BE2C (cell line): ENCODE results near the gene PLXND1.

Experiments used
- DNase-seq: peaks from one replicate; pipeline ENCODE4 v3.0.0-alpha.2; 2020
- H3K27me3 ChIP-seq: fragments of 250-450 bp; sonication (Bioruptor Pico); 2 replicates; pipeline ENCODE4 v1.5.1; 2020; ENCODE audit warnings: mild to moderate bottlenecking
- H3K36me3 ChIP-seq: fragments of 250-450 bp; sonication (Bioruptor Pico); 2 replicates; pipeline ENCODE4 v1.5.1; 2020; ENCODE audit warnings: mild to moderate bottlenecking
- H3K4me1 ChIP-seq: fragments of 250-450 bp; sonication (Bioruptor Pico); 2 replicates; pipeline ENCODE4 v1.5.1; 2020
- H3K4me3 ChIP-seq: 2 replicates; pipeline ENCODE4 v1.5.1; 2011; ENCODE audit warnings: low read depth, low read length
- H3K9me3 ChIP-seq: fragments of 250-450 bp; sonication (Bioruptor Pico); 2 replicates; pipeline ENCODE4 v1.5.1; 2020
- TF ChIP-seq, protein P1 (sequence below): IDR thresholded peaks from 2 replicates; pipeline ENCODE4 v1.5.1; 2012; ENCODE audit warnings: mild to moderate bottlenecking, low read depth, low read length

PLXND1 gene

DNA sequence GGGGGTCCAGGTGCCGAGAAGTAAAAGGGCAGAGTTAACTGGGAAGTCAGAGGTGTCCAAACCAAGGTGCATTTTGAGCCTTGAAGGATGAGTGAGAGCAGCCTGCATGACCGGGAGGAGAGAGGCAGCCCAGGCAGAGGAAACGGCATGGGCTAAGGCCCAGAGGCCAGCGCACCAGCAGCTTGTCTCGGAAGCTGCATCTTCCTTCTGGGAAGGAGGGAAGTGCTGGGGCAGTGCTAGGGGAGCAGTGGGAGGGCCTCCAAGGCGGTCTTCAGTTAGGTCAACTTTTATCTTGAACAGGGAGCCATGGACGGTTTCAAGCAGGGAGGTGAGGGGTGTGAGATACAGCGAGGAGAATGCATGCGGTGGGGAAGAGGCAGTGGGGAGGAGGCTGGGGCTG lies 62.5 kb downstream of the PLXND1 start:
- H3K9me3 ChIP-seq: no peaks in the 10 kb centered on the region
- H3K27me3 ChIP-seq: no peaks in the 10 kb centered on the region
- no peak overlapping the region for H3K4me3 ChIP-seq
- TF ChIP-seq, protein P1, sequence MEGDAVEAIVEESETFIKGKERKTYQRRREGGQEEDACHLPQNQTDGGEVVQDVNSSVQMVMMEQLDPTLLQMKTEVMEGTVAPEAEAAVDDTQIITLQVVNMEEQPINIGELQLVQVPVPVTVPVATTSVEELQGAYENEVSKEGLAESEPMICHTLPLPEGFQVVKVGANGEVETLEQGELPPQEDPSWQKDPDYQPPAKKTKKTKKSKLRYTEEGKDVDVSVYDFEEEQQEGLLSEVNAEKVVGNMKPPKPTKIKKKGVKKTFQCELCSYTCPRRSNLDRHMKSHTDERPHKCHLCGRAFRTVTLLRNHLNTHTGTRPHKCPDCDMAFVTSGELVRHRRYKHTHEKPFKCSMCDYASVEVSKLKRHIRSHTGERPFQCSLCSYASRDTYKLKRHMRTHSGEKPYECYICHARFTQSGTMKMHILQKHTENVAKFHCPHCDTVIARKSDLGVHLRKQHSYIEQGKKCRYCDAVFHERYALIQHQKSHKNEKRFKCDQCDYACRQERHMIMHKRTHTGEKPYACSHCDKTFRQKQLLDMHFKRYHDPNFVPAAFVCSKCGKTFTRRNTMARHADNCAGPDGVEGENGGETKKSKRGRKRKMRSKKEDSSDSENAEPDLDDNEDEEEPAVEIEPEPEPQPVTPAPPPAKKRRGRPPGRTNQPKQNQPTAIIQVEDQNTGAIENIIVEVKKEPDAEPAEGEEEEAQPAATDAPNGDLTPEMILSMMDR: no peak
- DNase-seq: no peak
- H3K36me3 ChIP-seq: no peaks in the 10 kb centered on the region
- H3K4me1 ChIP-seq: no peaks in the 10 kb centered on the region

DNA sequence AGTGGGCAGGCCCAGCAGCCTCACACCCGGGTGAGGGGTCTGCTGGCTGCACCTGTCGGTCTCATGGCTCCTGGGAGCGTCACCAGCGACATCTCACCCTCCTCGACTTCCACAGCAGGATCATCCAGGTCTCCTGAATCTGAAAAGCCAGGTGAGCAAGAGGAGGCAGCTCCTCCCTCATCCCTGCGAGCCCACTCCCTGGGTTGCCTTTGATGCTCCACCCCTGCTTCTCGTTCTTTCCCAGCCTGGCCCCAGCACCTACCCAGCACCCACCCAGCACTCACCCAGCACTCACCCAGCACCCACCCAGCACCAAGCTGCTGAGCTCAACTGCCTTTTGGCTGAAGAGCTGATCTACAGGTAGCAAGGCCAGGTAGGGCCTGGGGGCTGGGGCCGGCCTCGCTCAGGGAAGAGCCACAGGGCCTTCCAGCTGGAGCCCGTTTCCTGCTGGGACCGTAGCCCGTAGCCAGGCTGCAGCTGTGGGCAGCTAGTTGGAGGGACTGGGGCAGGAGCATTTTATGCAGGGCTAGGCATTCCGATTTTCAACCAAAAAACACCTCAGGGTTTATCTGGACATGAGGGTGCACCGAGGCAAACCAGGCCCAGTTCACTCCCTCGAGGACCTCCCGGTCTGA lies 63.2 kb downstream of the PLXND1 start, which contains the start of gene H1-8:
H1-8 (plus strand) TSS at position 20 of the 635 bp plus-strand sequence; CDS start at position 64, 44 bp downstream.
- Histone ChIP-seq H3K4me3 (no peak within 1 kb of the TSS), H3K4me1 (no peaks in the 10 kb centered on the region), H3K9me3 (no peaks in the 10 kb centered on the region), H3K36me3 (no peaks in the 10 kb centered on the region), H3K27me3 (no peaks in the 10 kb centered on the region)
- TF ChIP-seq, protein P1: no peak
- peak; percentile 5 for DNase-seq

DNA sequence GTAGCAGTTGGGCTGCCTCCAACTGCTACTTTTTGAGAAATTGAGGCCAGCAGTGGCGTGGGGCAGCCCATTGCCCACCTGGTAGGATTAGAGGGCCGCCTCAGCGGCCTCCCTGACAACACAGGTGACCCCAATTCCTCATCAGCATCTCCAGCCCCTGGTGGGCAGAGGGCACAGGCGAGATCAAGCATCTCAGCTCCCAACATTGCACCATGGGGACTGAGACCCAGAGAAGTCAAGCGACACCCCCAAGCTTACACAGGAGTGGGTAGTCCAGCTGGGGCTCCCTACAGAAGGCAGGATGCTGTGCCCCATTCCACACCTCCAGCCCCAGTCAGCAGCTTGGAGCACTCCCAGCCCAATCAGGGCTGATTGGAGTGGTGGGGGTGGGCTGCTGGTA lies 63.7 kb downstream of the PLXND1 start:
- no peak overlapping the region for H3K4me3 ChIP-seq
- H3K27me3 ChIP-seq: no peaks in the 10 kb centered on the region
- no peaks in the 10 kb centered on the region for H3K4me1 ChIP-seq
- no peaks in the 10 kb centered on the region for H3K36me3 ChIP-seq
- H3K9me3 ChIP-seq: no peaks in the 10 kb centered on the region
- TF ChIP-seq, protein P1: no peak
- no peak for DNase-seq

DNA sequence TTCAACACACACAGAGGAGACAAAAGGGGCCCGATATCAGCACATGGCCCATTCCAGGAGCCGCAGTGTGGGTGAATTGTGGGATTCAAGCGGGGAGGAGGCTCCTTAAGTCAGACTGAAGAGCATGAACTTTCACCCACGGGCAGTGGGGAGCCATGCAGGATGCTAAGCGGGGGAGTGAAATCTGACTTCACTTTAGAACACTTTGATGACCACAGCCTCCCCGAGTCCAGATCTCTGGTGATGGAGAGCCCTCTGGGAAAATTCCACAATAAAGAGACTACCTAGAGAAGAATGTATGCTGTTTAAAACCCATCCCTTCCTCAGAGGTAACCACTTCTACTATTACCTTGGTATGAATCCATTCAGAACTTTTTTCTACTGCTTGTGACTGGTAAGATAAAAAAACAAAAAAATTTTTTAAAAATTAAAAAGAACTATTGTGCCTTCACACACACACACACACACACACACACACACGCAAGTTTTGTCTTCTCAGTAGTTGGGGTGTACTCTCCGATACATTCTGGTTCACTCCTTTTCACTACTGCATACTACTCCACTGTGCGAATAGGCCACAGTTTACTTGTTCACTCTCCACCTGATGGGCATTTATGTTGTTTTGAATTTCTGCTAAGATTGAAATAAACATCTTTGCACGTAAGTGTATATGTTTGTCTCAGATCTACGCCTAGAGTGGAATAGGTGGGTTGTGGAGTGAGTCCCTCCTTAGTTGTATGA lies 65.5 kb downstream of the PLXND1 start:
- no peaks in the 10 kb centered on the region for H3K27me3 ChIP-seq
- DNase-seq: no peak
- no peaks in the 10 kb centered on the region for H3K36me3 ChIP-seq
- H3K4me1 ChIP-seq: no peaks in the 10 kb centered on the region
- no peak overlapping the region for H3K4me3 ChIP-seq
- TF ChIP-seq, protein P1: no peak
- no peaks in the 10 kb centered on the region for H3K9me3 ChIP-seq

DNA sequence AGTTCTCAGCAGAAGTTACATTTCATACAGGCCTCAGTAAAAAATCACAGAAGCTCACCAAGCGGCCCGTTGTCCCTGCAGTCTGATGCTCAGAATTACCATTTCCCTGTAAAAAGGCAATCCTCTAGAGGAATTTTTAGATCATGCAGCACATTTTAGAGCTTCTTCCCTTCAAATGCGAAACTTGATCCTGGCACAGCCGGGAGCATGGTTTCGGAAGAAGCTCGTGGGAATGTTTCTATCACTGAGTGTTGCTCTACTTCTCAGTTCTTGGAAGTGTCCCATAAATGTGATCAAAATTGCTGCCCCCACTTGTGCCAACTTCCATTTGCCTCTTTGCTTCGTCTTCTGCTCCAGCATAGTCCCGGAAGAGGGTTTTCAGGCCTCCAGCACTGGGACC lies 67.3 kb downstream of the PLXND1 start:
- DNase-seq: no peak
- Histone ChIP-seq H3K9me3 (no peaks in the 10 kb centered on the region), H3K36me3 (no peaks in the 10 kb centered on the region), H3K27me3 (no peaks in the 10 kb centered on the region), H3K4me1 (no peaks in the 10 kb centered on the region), H3K4me3 (no peak overlapping the region)
- TF ChIP-seq, protein P1: no peak

DNA sequence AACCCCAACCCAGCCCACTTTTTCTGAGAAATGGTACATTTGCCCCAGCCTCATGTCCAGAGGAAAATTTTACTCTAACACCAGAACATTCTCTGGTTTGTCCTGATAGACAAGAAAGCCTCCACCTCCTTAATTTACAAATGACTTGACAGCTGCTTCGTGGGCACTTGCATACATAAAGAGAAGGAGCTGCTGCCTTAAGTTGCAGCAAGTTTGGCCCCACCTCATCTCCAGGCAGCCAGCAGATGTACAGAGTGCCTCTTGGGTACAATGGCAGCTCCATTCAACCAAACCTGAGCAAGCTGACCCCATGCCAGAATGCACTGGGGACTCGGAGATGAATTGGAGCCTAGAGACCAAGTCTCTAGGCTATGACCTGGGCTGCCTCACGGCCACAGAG lies 69.7 kb downstream of the PLXND1 start:
- no peaks in the 10 kb centered on the region for H3K4me1 ChIP-seq
- no peaks in the 10 kb centered on the region for H3K36me3 ChIP-seq
- no peaks in the 10 kb centered on the region for H3K27me3 ChIP-seq
- no peaks in the 10 kb centered on the region for H3K9me3 ChIP-seq
- TF ChIP-seq, protein P1: no peak
- H3K4me3 ChIP-seq: no peak overlapping the region
- DNase-seq: no peak
